Measurements from ENCODE around the gene EIF3J. TPM values are rescaled to one million over a fixed set of nuclear protein-coding genes. Genes with fewer than 3 reads are reported as not detected.

EIF3J gene
- polyA plus RNA-seq, 1 experiment: 97.5 TPM

GRCh38 chr15:44595656-44596510 is 58.9 kb downstream of the EIF3J start:
- no peak for DNase-seq (ENCODE audit: low read depth, low spot score)
- no peak for TF ChIP-seq CTCF (IDR thresholded peaks at IDR 0.05; ENCODE audit: low read depth, low read length)
- no peak overlapping the region for H3K27ac ChIP-seq (ENCODE audit: low read depth, low read length)
- no peaks in the 10 kb centered on the region for H3K9me3 ChIP-seq (ENCODE audit: control insufficient read depth, insufficient read depth, low read length)
- ChIA-PET CTCF (interaction anchor here (1.3 to 5.0 kb wide), 2 partner anchors 17 to 142 kb away, joined by 8 to 41 read pairs; no protein-coding TSS in a partner anchor), POLR2A (interaction anchor here (0.6 kb wide), 1 partner anchor 117 kb away, joined by 3 read pairs; no protein-coding TSS in a partner anchor)
- H3K4me3 ChIP-seq (ENCODE audit: low read depth, low read length): no peak overlapping the region
- H3K27me3 ChIP-seq (ENCODE audit: control insufficient read depth, insufficient read depth, low read length): no peaks in the 10 kb centered on the region

GRCh38 chr15:44596511-44597010 is 59.6 kb downstream of the EIF3J start:
- ChIA-PET CTCF (interaction anchor here (1.3 kb wide), 1 partner anchor 142 kb away, joined by 8 read pairs; no protein-coding TSS in a partner anchor), POLR2A (no interaction called here)
- no peak for DNase-seq (ENCODE audit: low read depth, low spot score)
- TF ChIP-seq CTCF (IDR thresholded peaks at IDR 0.05; ENCODE audit: low read depth, low read length): no peak
- Histone ChIP-seq H3K27ac (ENCODE audit: low read depth, low read length) (no peak overlapping the region), H3K4me3 (ENCODE audit: low read depth, low read length) (no peak overlapping the region), H3K9me3 (ENCODE audit: control insufficient read depth, insufficient read depth, low read length) (no peaks in the 10 kb centered on the region), H3K27me3 (ENCODE audit: control insufficient read depth, insufficient read depth, low read length) (no peaks in the 10 kb centered on the region)

- Histone ChIP-seq H3K27me3 (ENCODE audit: control insufficient read depth, insufficient read depth, low read length) (no peaks in the 10 kb centered on the region), H3K4me3 (ENCODE audit: low read depth, low read length) (no peak overlapping the region), H3K27ac (ENCODE audit: low read depth, low read length) (no peak overlapping the region), H3K9me3 (ENCODE audit: control insufficient read depth, insufficient read depth, low read length) (no peaks in the 10 kb centered on the region)
- DNase-seq (ENCODE audit: low read depth, low spot score): no peak
- ChIA-PET CTCF (interaction anchor here (0.9 to 1.2 kb wide), 3 partner anchors 20 to 140 kb away, joined by 3 to 10 read pairs (median 9); no protein-coding TSS in a partner anchor), POLR2A (no interaction called here)
- TF ChIP-seq CTCF (IDR thresholded peaks at IDR 0.05; ENCODE audit: low read depth, low read length): no peak
Measured at GRCh38 chr15:44598066-44598465, 61.1 kb downstream of the EIF3J start.

- Histone ChIP-seq H3K27me3 (ENCODE audit: control insufficient read depth, insufficient read depth, low read length) (no peaks in the 10 kb centered on the region), H3K9me3 (ENCODE audit: control insufficient read depth, insufficient read depth, low read length) (no peaks in the 10 kb centered on the region), H3K27ac (ENCODE audit: low read depth, low read length) (peak overlapping the region; percentile 55), H3K4me3 (ENCODE audit: low read depth, low read length) (no peak overlapping the region)
- ChIA-PET CTCF (interaction anchor here (1.0 to 1.2 kb wide), 2 partner anchors 20 to 22 kb away, joined by 3 to 10 read pairs; no protein-coding TSS in a partner anchor), POLR2A (no interaction called here)
- DNase-seq (ENCODE audit: low read depth, low spot score): peak; percentile 29
- no peak for TF ChIP-seq CTCF (IDR thresholded peaks at IDR 0.05; ENCODE audit: low read depth, low read length)
Measured at GRCh38 chr15:44598892-44599291, 61.9 kb downstream of the EIF3J start.

GRCh38 chr15:44603126-44603525 is 66.2 kb downstream of the EIF3J start:
- H3K9me3 ChIP-seq (ENCODE audit: control insufficient read depth, insufficient read depth, low read length): no peaks in the 10 kb centered on the region
- no peak for DNase-seq (ENCODE audit: low read depth, low spot score)
- no peaks in the 10 kb centered on the region for H3K27me3 ChIP-seq (ENCODE audit: control insufficient read depth, insufficient read depth, low read length)
- TF ChIP-seq CTCF (IDR thresholded peaks at IDR 0.05; ENCODE audit: low read depth, low read length): no peak
- ChIA-PET POLR2A (no interaction called here), CTCF (interaction anchor here (0.7 to 1.2 kb wide), 3 partner anchors 11 to 136 kb away, joined by 3 to 5 read pairs (median 4); no protein-coding TSS in a partner anchor)
- no peak overlapping the region for H3K4me3 ChIP-seq (ENCODE audit: low read depth, low read length)
- H3K27ac ChIP-seq (ENCODE audit: low read depth, low read length): no peak overlapping the region
